Activated CD4-positive, alpha-beta T cell treated with anti-CD3 and anti-CD28 coated beads, Interleukin-10, Interleukin-2, amounts not matched to agents 100 ng/mL and 50 ng/mL, durations not matched to agents 16 hours and 8 hours (primary cell): Measurements from ENCODE around the gene SAFB.

ENCODE experiments used
- DNase-seq: peaks from one replicate; pipeline ENCODE4 v3.0.0-alpha.2; 2020

The SAFB gene

GRCh38 chr19:5671600-5671999 lies 48.7 kb downstream of the SAFB start:
- DNase-seq: no peak

- DNase-seq: no peak
Observed at GRCh38 chr19:5672708-5673459, 50.0 kb downstream of the SAFB start.

- DNase-seq: no peak
Observed at GRCh38 chr19:5673752-5674151, 50.9 kb downstream of the SAFB start.

GRCh38 chr19:5674714-5675113 lies 51.8 kb downstream of the SAFB start:
- DNase-seq: no peak

GRCh38 chr19:5676105-5676771 lies 53.4 kb downstream of the SAFB start:
- DNase-seq: no peak

- no peak for DNase-seq
Observed at GRCh38 chr19:5676772-5677105, 53.9 kb downstream of the SAFB start.

- DNase-seq: no peak
Observed at GRCh38 chr19:5677136-5677535, 54.3 kb downstream of the SAFB start.

- no peak for DNase-seq
Observed at GRCh38 chr19:5677580-5677979, 54.7 kb downstream of the SAFB start.

- no peak for DNase-seq
Observed at GRCh38 chr19:5678071-5678718, 55.3 kb downstream of the SAFB start.

- DNase-seq: no peak
Observed at GRCh38 chr19:5679289-5680083, 56.6 kb downstream of the SAFB start.

- DNase-seq: no peak
Observed at GRCh38 chr19:5680084-5680436, 57.2 kb downstream of the SAFB start.

- peak; percentile 99 for DNase-seq
Observed at GRCh38 chr19:5680437-5681368, 57.8 kb downstream of the SAFB start, which contains the start of the genes HSD11B1L and MICOS13. Gene HSD11B1L (plus strand): TSS chr19:5681027. CDS start chr19:5684833, 3,806 bp downstream. Gene MICOS13 (minus strand): TSS chr19:5680516. CDS start chr19:5680486, 30 bp downstream.

GRCh38 chr19:5681391-5682106 lies 58.7 kb downstream of the SAFB start:
- DNase-seq: no peak

- DNase-seq: no peak
Observed at GRCh38 chr19:5682107-5682482, 59.2 kb downstream of the SAFB start.

- DNase-seq: no peak
Observed at GRCh38 chr19:5683177-5683886, 60.4 kb downstream of the SAFB start.

- DNase-seq: no peak
Observed at GRCh38 chr19:5684694-5685430, 62.0 kb downstream of the SAFB start.

- DNase-seq: no peak
Observed at GRCh38 chr19:5686326-5686646, 63.4 kb downstream of the SAFB start.

- peak; percentile 99 for DNase-seq
Observed at GRCh38 chr19:5686647-5687359, 63.9 kb downstream of the SAFB start.
